Fibroblast of lung (primary cell): Measurements from ENCODE around the gene ZNF775. TPM values are rescaled to one million over a fixed set of nuclear protein-coding genes. Genes with fewer than 3 reads are reported as not detected.

Source experiments
- DNase-seq, 2 donors: peaks; one replicate each; pipeline versions ENCODE4 v3.0.0 to v3.0.0-alpha.2; 2010; ENCODE audit warnings: low read depth in 2 of 2
- H2AFZ ChIP-seq: 2 replicates; pipeline ENCODE4 v1.5.1; 2012; ENCODE audit warnings: low read length, control low read depth, inconsistent platforms
- H3K27ac ChIP-seq: 2 replicates; pipeline ENCODE4 v1.5.1; 2011; ENCODE audit warnings: low read length, control low read depth; ENCODE audit not compliant: insufficient read depth
- H3K27me3 ChIP-seq: 2 replicates; pipeline ENCODE4 v1.5.1; 2011; ENCODE audit warnings: mild to moderate bottlenecking, low read length; ENCODE audit not compliant: control insufficient read depth, insufficient read depth
- H3K36me3 ChIP-seq: 2 replicates; pipeline ENCODE4 v1.5.1; 2011; ENCODE audit warnings: low read length; ENCODE audit not compliant: control insufficient read depth, insufficient read depth
- H3K4me1 ChIP-seq: 2 replicates; pipeline ENCODE4 v1.5.1; 2011; ENCODE audit warnings: low read length; ENCODE audit not compliant: control insufficient read depth, insufficient read depth; ENCODE audit errors: extremely low read depth
- H3K4me2 ChIP-seq: 2 replicates; pipeline ENCODE4 v1.5.1; 2011; ENCODE audit warnings: low read length, control low read depth; ENCODE audit not compliant: insufficient read depth; ENCODE audit errors: extremely low read depth
- H3K4me3 ChIP-seq, 4 experiments: fragments of 200-600 bp in 1 of 4; sonication (generic) in 1 of 4; replicated peaks in 1 of 4; 2 replicates each; pipeline ENCODE4 v1.5.1; 2011 to 2016; ENCODE audit warnings: low read length in 4 of 4, low read depth in 3 of 4, mild to moderate bottlenecking in 3 of 4, control low read depth in 2 of 4, inconsistent platforms in 1 of 4, mixed read lengths in 1 of 4; ENCODE audit not compliant: insufficient read depth in 1 of 4; ENCODE audit errors: control extremely low read depth in 1 of 4
- H3K79me2 ChIP-seq: 2 replicates; pipeline ENCODE4 v1.5.1; 2012; ENCODE audit warnings: mild to moderate bottlenecking, low read length, inconsistent platforms; ENCODE audit not compliant: control insufficient read depth, insufficient read depth
- H3K9ac ChIP-seq: 2 replicates; pipeline ENCODE4 v1.5.1; 2011; ENCODE audit warnings: mild to moderate bottlenecking, low read length, control low read depth; ENCODE audit not compliant: insufficient read depth
- H3K9me3 ChIP-seq: 2 replicates; pipeline ENCODE4 v1.5.1; 2012; ENCODE audit warnings: low read depth, low read length; ENCODE audit not compliant: control insufficient read depth, insufficient read depth
- H4K20me1 ChIP-seq: 2 replicates; pipeline ENCODE4 v1.5.1; 2011; ENCODE audit warnings: low read length; ENCODE audit not compliant: control insufficient read depth, insufficient read depth; ENCODE audit errors: extremely low read depth
- CTCF ChIP-seq, 2 donors: IDR thresholded peaks in 1 of 2; conservative IDR thresholded peaks in 1 of 2; 1 replicate in 1 of 2; 2 replicates in 1 of 2; pipeline ENCODE4 v1.5.1; 2011 to 2012; ENCODE audit warnings: low read length in 2 of 2, control low read depth in 1 of 2, inconsistent platforms in 1 of 2, low read depth in 1 of 2, mild to moderate bottlenecking in 1 of 2
- EZH2 ChIP-seq: IDR thresholded peaks from 2 replicates; pipeline ENCODE4 v1.5.1; 2012; ENCODE audit warnings: low read length, control low read depth, mild to moderate bottlenecking; ENCODE audit errors: missing control alignments
- polyA plus RNA-seq, 2 donors: library from polyadenylated mRNA; depleted of rRNA in 1 of 2; stranded (reverse) in 1 of 2; unstranded in 1 of 2; fragments of >200 nt; gene quantifications; 2 replicates each; pipeline ENCODE4 v1.2.1, GENCODE V29; 2011 to 2012; ENCODE audit warnings: missing spikeins in 1 of 2
- total RNA-seq: library from RNA; depleted of rRNA; stranded (reverse); fragments of >200 nt; gene quantifications from 2 replicates; pipeline ENCODE4 v1.2.1, GENCODE V29; 2014

ZNF775 gene
- total and polyA plus RNA-seq, 2 donors (not counting 1 experiment from before 2014, with no cell fraction given), result 1.2 to 9.6 TPM

- TF ChIP-seq CTCF (conservative IDR thresholded peaks at IDR 0.05 in 1 of 2, IDR thresholded peaks at IDR 0.05 in 1 of 2; ENCODE audit: low read depth in 1 of 2, low read length in 2 of 2) (no peak), EZH2 (no peak)
- no peak overlapping the region for H3K4me2 ChIP-seq
- H3K36me3 ChIP-seq, result no peaks in the 10 kb centered on the region
- H3K27me3 ChIP-seq, result no peaks in the 10 kb centered on the region
- no peak overlapping the region for H2AFZ ChIP-seq
- no peak overlapping the region for H3K9ac ChIP-seq
- no peak for DNase-seq
- H3K4me1 ChIP-seq, result peaks cover 7% of the 10 kb centered on the region
- H3K27ac ChIP-seq, result no peak overlapping the region
- H4K20me1 ChIP-seq, result no peaks in the 10 kb centered on the region
- no peak overlapping the region for H3K4me3 ChIP-seq
- H3K79me2 ChIP-seq, result peaks cover 5% of the 10 kb centered on the region
- H3K9me3 ChIP-seq, result no peaks in the 10 kb centered on the region
These were observed 3.7 kb downstream of the ZNF775 start for GRCh38 chr7:150382844-150383225.

- no peaks in the 10 kb centered on the region for H3K9me3 ChIP-seq
- no peak for DNase-seq
- H3K4me2 ChIP-seq, result no peak overlapping the region
- H4K20me1 ChIP-seq, result no peaks in the 10 kb centered on the region
- H3K27ac ChIP-seq, result no peak overlapping the region
- H3K36me3 ChIP-seq, result no peaks in the 10 kb centered on the region
- peaks cover 5% of the 10 kb centered on the region for H3K79me2 ChIP-seq
- no peak overlapping the region for H3K9ac ChIP-seq
- no peak overlapping the region for H3K4me3 ChIP-seq
- H2AFZ ChIP-seq, result no peak overlapping the region
- peaks cover 11% of the 10 kb centered on the region for H3K4me1 ChIP-seq
- TF ChIP-seq EZH2, result no peak
- no peak for TF ChIP-seq CTCF (conservative IDR thresholded peaks at IDR 0.05 in 1 of 2, IDR thresholded peaks at IDR 0.05 in 1 of 2; ENCODE audit: low read depth in 1 of 2, low read length in 2 of 2)
- H3K27me3 ChIP-seq, result no peaks in the 10 kb centered on the region
These were observed 4.7 kb downstream of the ZNF775 start for GRCh38 chr7:150383710-150384397.

- Histone ChIP-seq H3K27ac (no peak overlapping the region), H4K20me1 (no peaks in the 10 kb centered on the region), H3K79me2 (peaks cover 5% of the 10 kb centered on the region), H3K9me3 (no peaks in the 10 kb centered on the region), H2AFZ (no peak overlapping the region), H3K27me3 (no peaks in the 10 kb centered on the region), H3K4me2 (no peak overlapping the region), H3K36me3 (no peaks in the 10 kb centered on the region), H3K4me1 (peaks cover 11% of the 10 kb centered on the region), H3K9ac (no peak overlapping the region), H3K4me3 (no peak overlapping the region)
- TF ChIP-seq CTCF (conservative IDR thresholded peaks at IDR 0.05 in 1 of 2, IDR thresholded peaks at IDR 0.05 in 1 of 2; ENCODE audit: low read depth in 1 of 2, low read length in 2 of 2) (no peak), EZH2 (no peak)
- DNase-seq, result no peak
These were observed 5.5 kb downstream of the ZNF775 start for GRCh38 chr7:150384406-150385301.
